Activated naive CD4-positive, alpha-beta T cell (primary cell): ENCODE measurements around the gene ZMYND19.
"Not testable (repeated sequence)": the region's sequence is repeated elsewhere in the genome, so short reads cannot be mapped to it uniquely, and the experiment has no call there.

Experiments
- DNase-seq, 4 experiments: peaks; one replicate each; lab custom pipeline; 2025; lab: John Stamatoyannopoulos, UW

The ZMYND19 gene

GRCh38 chr9:137614631-137615386, 24.5 kb upstream of the ZMYND19 start:
- no peak for DNase-seq

DNA sequence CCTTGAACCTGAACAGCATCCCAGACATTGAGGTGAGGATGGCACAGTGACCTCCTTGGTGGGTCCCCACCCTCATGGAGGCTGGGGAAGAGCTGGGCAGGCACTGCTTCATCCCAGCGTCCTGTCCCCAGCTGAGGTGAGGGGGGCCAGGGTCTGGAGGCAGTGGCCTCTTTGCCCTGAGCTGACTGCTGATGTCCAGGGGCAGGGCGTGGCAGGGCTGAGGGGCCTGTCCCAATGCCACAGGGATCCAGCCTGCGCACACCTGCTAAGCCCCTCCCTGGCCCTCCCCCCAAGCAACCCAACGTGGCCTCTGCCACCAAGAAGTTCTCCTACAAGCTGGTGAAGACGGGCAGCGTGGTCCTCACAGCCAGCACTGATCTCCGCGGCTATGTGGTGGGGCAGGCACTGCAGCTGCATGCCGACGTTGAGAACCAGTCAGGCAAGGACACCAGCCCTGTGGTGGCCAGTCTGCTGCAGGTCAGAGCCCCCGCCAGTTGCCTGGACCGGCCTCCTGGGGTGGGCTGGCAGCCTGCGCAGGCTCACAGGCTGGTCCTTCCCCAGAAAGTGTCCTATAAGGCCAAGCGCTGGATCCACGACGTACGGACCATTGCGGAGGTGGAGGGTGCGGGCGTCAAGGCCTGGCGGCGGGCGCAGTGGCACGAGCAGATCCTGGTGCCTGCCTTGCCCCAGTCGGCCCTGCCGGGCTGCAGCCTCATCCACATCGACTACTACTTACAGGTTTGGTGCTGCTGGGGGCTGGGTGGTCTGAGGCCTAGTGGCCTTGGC, 23.6 kb upstream of the ZMYND19 start:
- no peak for DNase-seq

DNA sequence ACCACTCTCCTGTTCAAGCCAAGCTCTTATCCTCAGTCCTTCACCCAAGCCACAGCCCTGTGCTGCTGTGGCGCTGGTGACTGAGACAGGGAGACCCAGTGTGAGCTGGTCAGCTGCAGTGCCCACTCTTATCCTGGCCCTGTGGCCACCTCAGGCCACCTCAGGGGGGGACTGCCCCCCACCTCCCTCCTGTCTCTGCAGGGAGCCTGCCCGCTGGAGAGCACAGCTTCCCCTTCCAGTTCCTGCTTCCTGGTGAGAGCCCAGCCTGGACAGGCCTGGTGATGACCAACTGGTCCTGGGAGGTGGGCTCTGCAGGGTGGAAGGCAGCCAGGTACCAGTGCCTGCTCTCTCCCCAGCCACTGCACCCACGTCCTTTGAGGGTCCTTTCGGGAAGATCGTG, 22.9 kb upstream of the ZMYND19 start:
- no peak for DNase-seq

GRCh38 chr9:137612741-137613142, 22.4 kb upstream of the ZMYND19 start:
- DNase-seq: no peak

DNA sequence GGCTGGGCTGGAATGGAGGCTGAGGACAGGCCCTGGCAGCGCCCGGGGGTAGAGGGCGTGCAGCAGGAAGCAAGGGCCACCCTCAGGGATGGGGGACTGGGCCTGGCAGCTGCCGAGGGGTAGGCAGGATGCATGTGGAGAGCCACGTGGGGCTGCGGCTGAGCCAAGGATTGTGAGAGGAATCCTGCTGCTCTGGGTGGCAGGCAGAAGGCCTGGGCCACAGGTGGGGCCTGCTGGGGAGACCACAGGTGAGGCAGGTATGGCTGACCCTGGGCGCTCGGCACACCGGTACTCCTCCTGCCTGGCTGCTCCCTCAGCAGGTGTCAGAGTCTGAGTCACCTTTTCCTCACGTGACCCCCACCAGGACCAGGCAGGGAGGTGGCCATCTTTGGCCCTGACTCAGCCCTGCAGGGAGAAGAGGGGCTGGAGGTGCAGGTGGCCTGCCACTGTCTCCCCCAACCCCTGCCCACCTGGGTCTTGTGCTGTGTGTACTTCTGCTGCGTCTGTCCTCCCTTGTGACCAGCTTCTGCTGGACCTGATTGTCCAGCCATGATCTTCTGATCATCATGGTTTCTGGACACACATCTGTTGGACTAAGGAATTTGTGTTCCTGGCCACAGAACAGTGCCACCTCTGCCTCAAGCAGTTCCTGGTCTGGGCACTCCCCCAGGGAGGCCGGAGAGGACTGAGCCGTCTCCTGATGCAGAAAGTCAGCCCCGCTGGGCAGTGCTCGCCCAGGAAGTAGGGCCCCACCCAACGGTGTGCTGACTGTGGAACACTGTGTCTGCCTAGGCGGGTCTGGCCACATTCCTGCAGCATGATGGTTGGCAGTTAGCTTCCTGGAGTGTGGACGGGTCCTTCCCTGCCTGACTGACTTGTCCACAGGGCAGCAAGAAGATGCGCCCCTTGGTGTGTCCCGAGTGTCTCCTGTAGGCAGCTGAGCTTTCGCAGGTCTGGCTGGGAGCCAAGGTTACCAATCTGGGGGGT, 21.6 kb upstream of the ZMYND19 start:
- DNase-seq: peak in 1 of 4 experiments; percentile 12

- DNase-seq: no peak
These were observed 20.6 kb upstream of the ZMYND19 start for GRCh38 chr9:137610944-137611343.

DNA sequence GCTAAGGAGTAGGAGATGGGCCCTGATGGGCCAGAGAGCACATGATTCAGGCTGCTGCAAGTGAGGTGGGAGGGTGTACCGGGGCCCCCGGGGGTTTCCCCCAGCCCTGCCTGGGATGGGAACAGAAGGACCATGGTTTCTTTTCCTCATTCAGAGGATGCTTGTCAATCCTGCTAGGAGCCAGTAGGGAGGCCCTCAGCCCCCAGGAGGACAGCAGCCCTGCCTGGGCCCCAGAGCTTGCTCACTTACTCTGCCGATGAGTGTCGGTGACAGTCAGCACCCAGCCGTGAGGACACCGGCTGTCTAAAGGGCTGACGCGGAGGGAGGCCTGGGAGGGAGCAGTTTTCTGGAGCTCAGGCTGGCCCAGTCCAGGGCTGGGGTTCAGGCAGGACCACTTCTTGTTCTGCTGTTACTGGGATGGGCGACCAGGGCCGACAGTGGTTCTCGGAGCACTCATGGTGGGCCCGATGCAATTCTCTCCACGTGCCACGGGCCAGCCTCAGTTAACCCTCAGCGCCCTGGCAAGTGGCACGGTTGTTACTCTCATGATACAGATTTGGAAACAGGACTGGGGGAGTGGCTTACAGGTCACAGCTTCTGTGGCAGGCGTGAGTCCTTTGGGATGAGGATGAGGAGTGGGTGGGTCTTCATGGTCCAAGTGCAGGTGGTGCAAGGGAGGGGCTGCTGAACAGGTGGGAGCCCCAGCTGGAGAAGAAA, 17.0 kb upstream of the ZMYND19 start:
- no peak for DNase-seq

DNA sequence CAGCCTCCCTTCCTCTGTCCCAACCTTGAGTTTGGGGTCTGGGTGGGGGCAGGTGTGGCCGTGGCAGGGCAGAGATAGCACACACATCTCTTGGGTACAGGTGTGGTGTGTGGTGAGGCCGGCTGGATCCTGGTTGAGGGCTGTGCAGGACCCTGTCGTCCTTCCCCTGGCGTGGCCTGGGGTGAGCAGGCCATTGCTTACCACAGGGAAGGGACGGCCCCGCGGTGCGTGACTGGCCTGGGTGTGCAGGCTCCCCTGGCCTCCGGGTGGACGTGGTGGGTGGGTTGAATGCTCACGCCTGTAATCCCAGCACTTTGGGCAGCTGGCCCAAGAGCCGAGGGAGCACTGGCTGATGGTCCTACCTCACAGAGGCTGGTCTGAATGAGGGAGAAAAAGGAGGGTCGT, 16.4 kb upstream of the ZMYND19 start:
- no peak for DNase-seq

DNA sequence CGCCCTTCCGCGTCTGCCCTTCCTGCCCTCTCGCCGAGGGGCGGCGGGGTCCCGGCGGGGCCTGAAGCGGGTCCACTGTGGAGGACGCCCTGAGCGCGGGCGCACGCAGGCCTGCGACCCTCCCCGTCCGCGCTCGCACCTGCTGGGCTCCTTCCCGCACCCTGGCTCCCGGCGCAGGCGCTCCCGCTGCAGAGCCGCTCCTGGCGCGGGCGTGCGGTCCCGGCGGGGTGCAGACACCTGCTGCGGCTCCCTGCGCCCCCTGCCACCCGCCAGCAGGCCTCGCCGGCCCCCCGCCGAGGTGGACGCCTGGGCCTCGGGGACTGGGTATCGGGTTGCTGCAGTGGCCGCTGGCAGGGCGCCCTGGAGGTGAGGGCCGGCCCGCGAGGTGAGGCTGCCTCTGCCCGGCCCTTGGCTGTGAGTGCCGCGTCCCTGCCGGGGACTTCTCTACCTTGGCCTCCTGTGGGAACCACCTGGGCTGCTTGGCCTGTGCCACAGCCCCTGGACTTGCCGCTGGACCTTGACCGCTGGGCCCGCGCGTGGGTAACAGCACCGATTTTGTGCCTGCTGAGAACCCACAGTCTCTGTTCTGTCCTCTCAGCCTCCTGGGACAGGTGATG, 15.8 kb upstream of the ZMYND19 start:
- DNase-seq: no peak

DNA sequence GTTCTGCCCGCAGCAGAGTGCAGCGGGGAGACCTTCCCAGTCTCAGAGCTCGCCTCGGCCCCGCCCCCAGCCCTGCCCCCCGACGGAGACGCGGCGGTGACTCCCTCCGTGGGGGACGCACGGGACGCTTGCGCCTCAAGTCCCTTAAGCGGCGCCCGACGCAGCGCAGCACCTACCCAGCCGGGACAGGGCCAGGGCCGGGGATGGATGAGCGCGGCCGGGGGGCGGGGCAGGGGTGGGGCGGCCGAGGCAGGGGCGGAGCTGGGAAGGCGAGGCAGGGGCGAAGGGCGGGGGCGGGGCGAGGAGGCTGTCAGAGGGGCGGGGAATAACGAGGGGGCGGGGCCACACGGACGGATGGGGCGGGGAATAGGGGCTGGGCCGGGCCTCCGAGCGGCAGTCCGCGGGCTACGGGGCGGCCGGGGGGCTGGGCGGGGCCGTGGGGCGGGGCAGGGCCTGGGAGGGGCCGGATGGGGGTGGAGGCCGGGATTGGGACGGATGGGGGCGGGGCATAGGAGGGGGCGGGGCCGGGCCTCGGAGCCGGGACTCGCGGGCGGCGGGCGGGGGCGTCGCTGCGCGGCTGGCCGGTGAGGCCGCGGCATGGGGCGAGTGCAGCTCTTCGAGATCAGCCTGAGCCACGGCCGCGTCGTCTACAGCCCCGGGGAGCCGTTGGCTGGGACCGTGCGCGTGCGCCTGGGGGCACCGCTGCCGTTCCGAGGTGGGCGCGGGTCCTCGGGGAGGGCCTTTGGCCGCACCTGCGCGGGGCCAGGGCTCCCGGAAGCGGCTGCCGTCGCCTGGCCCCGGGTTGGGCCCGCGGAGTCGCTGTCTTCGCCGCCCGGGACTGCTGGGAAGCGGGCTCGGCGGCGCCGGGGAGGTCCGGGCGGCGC, 15.1 kb upstream of the ZMYND19 start, which contains the start of gene ARRDC1:
Gene ARRDC1 (plus strand): TSS at position 566 of the 884 bp plus-strand sequence. CDS start 32 bp downstream, at position 598.
- DNase-seq: peak; percentile 93 to 100 (median 95)

DNA sequence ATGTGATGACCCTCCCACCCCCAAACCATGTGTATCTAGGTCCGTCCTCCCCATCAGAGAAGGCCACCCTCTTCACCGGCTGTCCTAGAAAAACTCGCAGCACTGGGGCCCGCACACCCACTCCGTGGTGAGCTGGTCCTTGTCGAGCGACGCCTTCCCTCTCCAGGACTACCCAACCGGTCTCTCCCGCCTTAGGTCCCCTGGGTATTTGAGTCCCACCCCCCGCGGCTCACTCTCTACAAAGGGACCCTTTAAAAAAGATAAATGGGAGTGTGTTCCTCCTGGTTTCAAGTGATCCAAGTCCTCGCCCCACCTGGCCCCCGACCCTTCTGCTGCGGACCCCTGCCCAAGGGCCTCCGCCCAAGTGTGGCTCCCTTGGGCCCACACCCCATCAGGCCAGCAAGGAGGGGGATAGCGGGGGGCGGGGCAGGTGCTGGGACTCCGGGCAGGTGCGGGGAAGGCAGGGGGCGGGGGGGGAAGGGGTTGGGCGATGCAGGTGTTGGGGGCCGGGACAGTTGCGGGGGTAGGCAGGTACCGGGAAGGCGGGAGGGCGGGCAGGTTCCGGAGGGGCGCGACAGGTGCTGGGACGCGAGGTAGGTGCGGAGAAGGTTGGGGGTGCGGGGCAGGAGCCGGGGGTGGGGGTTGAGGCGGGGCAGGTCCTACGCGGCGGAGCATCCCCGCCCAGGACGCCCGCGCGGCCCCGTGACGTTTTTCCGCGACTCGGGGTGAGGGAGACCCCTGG, 14.2 kb upstream of the ZMYND19 start:
- peak in 1 of 4 experiments; percentile 37 for DNase-seq

- no peak for DNase-seq
These were observed 13.6 kb upstream of the ZMYND19 start for GRCh38 chr9:137603879-137604278.

GRCh38 chr9:137602661-137603060, 12.3 kb upstream of the ZMYND19 start:
- no peak for DNase-seq

DNA sequence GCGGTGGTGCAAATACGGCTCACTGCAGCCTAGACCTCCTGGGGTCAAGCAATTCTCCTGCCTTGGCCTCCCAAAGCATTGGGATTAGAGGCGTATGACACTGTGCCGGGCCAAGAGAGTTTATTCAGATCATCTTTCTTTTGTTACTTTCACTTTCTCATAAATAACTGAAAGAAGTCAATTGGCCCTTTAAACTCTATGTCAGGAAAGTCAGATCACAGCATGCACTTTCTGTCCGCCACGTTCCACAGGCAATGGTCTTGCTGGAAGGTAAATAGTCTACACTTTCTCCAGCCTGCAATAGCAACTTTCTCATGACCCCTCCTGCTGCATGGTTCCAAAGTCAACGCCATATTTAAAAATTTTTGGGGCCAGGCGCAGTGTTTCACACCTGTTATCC, 8.6 kb upstream of the ZMYND19 start:
- DNase-seq: no peak

DNA sequence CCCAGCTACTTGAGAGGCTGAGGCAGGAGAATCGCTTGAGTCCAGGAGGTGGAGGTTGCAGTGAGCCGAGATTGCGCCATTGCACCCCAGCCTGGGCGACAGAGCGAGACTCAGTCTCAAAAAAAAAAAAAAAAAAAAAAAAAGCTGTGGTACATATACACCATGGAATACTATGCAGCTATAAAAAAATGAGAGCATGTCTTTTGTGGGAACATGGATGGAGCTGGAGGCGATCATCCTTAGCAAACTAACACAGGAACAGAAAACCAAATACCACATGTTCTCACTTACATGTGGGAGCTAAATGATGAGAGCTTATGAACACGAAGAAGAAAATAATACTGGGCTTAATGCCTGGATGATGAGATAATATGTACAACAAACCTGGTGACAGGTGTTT, 6.3 kb upstream of the ZMYND19 start:
- DNase-seq: not testable (repeated sequence)

DNA sequence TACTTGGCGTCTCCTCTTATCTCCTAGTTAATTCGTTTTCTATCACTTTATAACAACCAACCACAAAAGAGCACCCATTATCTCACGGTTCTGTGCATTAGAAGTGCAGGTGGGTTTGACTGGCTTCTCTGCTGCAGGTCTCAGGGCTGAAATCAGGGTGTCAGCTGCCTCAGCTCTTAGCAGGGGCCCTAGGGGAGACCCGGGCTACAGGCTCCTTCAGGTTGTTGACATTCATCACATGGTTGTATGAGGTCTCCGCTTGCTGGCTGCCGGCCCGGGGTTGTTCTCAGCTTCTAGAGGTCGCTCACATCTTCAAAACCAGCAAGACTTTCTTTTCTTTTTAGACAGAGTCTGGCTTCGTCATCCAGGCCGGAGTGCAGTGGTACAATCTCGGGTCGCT, 2.9 kb upstream of the ZMYND19 start:
- no peak for DNase-seq

- DNase-seq: no peak
These were observed 2.5 kb upstream of the ZMYND19 start for GRCh38 chr9:137592767-137593166.

DNA sequence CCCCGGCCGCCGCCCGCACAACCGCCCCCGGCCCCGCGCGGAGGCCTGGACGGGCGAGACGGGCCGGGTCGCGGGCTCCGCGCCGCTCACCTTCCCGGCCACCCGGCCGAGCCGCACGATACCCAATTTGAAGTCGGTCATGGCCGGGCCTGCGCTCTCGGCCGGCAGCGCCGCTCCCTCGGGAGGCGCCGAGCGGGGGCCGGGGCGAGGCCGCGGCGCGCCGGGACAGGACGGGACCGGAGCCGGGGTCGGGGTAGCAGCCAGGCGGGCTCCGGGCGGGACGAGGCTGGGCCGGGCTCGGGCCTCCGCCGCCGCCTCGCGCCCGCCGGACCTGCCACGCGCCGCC, 216 bp downstream of the ZMYND19 start:
- no peak for DNase-seq

DNA sequence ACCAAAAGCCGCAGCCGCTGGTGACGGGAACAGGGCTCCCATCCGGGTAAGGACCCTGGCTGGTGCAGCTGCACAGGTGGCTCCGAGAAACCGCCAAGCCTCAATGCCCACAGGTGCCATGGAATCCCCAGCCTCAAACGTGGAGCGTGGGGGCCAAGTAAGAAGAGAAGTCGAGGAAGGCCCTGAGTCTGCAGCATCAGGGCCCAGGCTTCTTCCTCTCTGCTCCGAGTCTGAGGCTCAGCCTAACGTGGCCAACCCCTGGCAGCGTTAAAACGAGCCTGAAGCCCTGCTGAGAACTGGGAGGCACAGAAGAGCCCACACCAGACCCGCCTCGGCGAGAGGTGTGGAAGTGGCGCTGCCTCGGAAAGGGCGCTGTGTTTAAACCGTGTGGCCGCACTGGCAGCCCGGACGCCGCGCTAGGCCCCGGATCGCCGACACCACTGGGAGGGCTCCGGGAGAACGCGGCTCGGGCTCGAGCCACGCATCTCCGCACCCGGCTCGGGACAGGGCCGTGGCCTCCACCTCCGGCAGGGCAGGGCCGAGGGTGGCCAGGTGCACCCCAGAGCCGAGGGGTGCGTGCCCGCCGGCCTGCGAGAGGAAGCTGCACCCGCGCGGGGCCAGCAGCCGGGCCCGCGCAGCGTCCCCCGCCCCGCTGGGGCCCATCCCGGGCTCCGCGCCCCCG, 730 bp downstream of the ZMYND19 start:
- no peak for DNase-seq
